Measurements from ENCODE around the gene NFATC2. TPM values are rescaled to one million over a fixed set of nuclear protein-coding genes. Genes with fewer than 3 reads are reported as not detected.
A peak's percentile ranks its signal among the peaks of the same experiment; 100 is the strongest.

The NFATC2 gene
- total RNA-seq, 2 experiments from 2014 or later = 53.5 to 55.8 TPM

GRCh38 chr20:51510936-51511605, 31.4 kb downstream of the NFATC2 start:
- peaks cover 72% of the 10 kb centered on the region for H3K4me1 Mint-ChIP-seq (ENCODE audit: low read depth)
- CTCF ChIA-PET = interaction anchor here (1.4 kb wide), 1 partner anchor 10 kb away, joined by 3 read pairs; no protein-coding TSS in a partner anchor
- H3K36me3 Mint-ChIP-seq (ENCODE audit: low read depth) = peaks cover 86% of the 10 kb centered on the region
- DNase-seq = no peak
- H3K9me3 Mint-ChIP-seq (ENCODE audit: insufficient read depth) = no peaks in the 10 kb centered on the region
- no peaks in the 10 kb centered on the region for H3K27me3 Mint-ChIP-seq (ENCODE audit: low read depth)
- no peak for ATAC-seq
- peak overlapping the region; percentile 85 for H3K27ac Mint-ChIP-seq
- H3K4me3 Mint-ChIP-seq = no peak overlapping the region
- POLR2A ChIA-PET = interaction anchor here (0.7 to 2.0 kb wide), 2 partner anchors 10 to 729 kb away, joined by 3 to 10 read pairs; no protein-coding TSS in a partner anchor

GRCh38 chr20:51510169-51510568, 32.4 kb downstream of the NFATC2 start:
- DNase-seq (no peak), ATAC-seq (no peak)
- POLR2A ChIA-PET = interaction anchor here (0.7 kb wide), 1 partner anchor 728 kb away, joined by 3 read pairs; no protein-coding TSS in a partner anchor
- H3K9me3 Mint-ChIP-seq (ENCODE audit: insufficient read depth) = no peaks in the 10 kb centered on the region
- H3K27me3 Mint-ChIP-seq (ENCODE audit: low read depth) = no peaks in the 10 kb centered on the region
- peaks cover 72% of the 10 kb centered on the region for H3K4me1 Mint-ChIP-seq (ENCODE audit: low read depth)
- no peak overlapping the region for H3K4me3 Mint-ChIP-seq
- CTCF ChIA-PET = interaction anchor here (1.4 kb wide), 1 partner anchor 29 kb away, joined by 3 read pairs; no protein-coding TSS in a partner anchor
- H3K27ac Mint-ChIP-seq = no peak overlapping the region
- H3K36me3 Mint-ChIP-seq (ENCODE audit: low read depth) = peaks cover 86% of the 10 kb centered on the region

GRCh38 chr20:51509208-51509607, 33.3 kb downstream of the NFATC2 start:
- CTCF ChIA-PET = interaction anchor here (1.4 kb wide), 1 partner anchor 30 kb away, joined by 3 read pairs; no protein-coding TSS in a partner anchor

GRCh38 chr20:51508780-51509179, 33.7 kb downstream of the NFATC2 start:
- H3K27me3 Mint-ChIP-seq (ENCODE audit: low read depth) = no peaks in the 10 kb centered on the region
- H3K27ac Mint-ChIP-seq = peak overlapping the region; percentile 15
- ChIA-PET CTCF (interaction anchor here (1.4 kb wide), 1 partner anchor 31 kb away, joined by 3 read pairs; no protein-coding TSS in a partner anchor), POLR2A (no interaction called here)
- DNase-seq (no peak), ATAC-seq (no peak)
- H3K36me3 Mint-ChIP-seq (ENCODE audit: low read depth) = peaks cover 82% of the 10 kb centered on the region
- H3K9me3 Mint-ChIP-seq (ENCODE audit: insufficient read depth) = no peaks in the 10 kb centered on the region
- peaks cover 66% of the 10 kb centered on the region for H3K4me1 Mint-ChIP-seq (ENCODE audit: low read depth)
- no peak overlapping the region for H3K4me3 Mint-ChIP-seq

More at GRCh38 chr20:51509208-51509607, 33.3 kb downstream of the NFATC2 start:
- ATAC-seq = no peak
- Mint-ChIP-seq H3K4me1 (ENCODE audit: low read depth) (peaks cover 69% of the 10 kb centered on the region), H3K4me3 (no peak overlapping the region), H3K27ac (peak overlapping the region; percentile 57), H3K9me3 (ENCODE audit: insufficient read depth) (no peaks in the 10 kb centered on the region), H3K36me3 (ENCODE audit: low read depth) (peaks cover 84% of the 10 kb centered on the region), H3K27me3 (ENCODE audit: low read depth) (no peaks in the 10 kb centered on the region)
- POLR2A ChIA-PET = no interaction called here
- DNase-seq = no peak

- Mint-ChIP-seq H3K36me3 (ENCODE audit: low read depth) (peaks cover 83% of the 10 kb centered on the region), H3K9me3 (ENCODE audit: insufficient read depth) (no peaks in the 10 kb centered on the region), H3K4me3 (no peak overlapping the region), H3K4me1 (ENCODE audit: low read depth) (peaks cover 66% of the 10 kb centered on the region), H3K27ac (peak overlapping the region; percentile 32), H3K27me3 (ENCODE audit: low read depth) (no peaks in the 10 kb centered on the region)
- POLR2A ChIA-PET = no interaction called here
- no peak for DNase-seq
- no peak for ATAC-seq
- CTCF ChIA-PET = no interaction called here
These were observed 34.4 kb downstream of the NFATC2 start for GRCh38 chr20:51508158-51508557.

- H3K27me3 Mint-ChIP-seq (ENCODE audit: low read depth) = no peaks in the 10 kb centered on the region
- no peak for ATAC-seq
- ChIA-PET CTCF (interaction anchor here (1.1 to 1.2 kb wide), 2 partner anchors 33 to 87 kb away, joined by 3 to 4 read pairs; no protein-coding TSS in a partner anchor), POLR2A (no interaction called here)
- no peak overlapping the region for H3K27ac Mint-ChIP-seq
- peaks cover 83% of the 10 kb centered on the region for H3K36me3 Mint-ChIP-seq (ENCODE audit: low read depth)
- H3K4me1 Mint-ChIP-seq (ENCODE audit: low read depth) = peaks cover 66% of the 10 kb centered on the region
- no peak for DNase-seq
- no peaks in the 10 kb centered on the region for H3K9me3 Mint-ChIP-seq (ENCODE audit: insufficient read depth)
- no peak overlapping the region for H3K4me3 Mint-ChIP-seq
These were observed 35.1 kb downstream of the NFATC2 start for GRCh38 chr20:51507216-51508036.

- Mint-ChIP-seq H3K36me3 (ENCODE audit: low read depth) (peaks cover 79% of the 10 kb centered on the region), H3K27ac (no peak overlapping the region), H3K4me1 (ENCODE audit: low read depth) (peaks cover 66% of the 10 kb centered on the region), H3K27me3 (ENCODE audit: low read depth) (no peaks in the 10 kb centered on the region), H3K9me3 (ENCODE audit: insufficient read depth) (no peaks in the 10 kb centered on the region), H3K4me3 (no peak overlapping the region)
- POLR2A ChIA-PET = no interaction called here
- DNase-seq (no peak), ATAC-seq (no peak)
- CTCF ChIA-PET = interaction anchor here (1.1 to 1.2 kb wide), 2 partner anchors 34 to 88 kb away, joined by 3 to 4 read pairs; no protein-coding TSS in a partner anchor
These were observed 35.8 kb downstream of the NFATC2 start for GRCh38 chr20:51506527-51507215.

- no peak for DNase-seq
- ATAC-seq = no peak
- H3K27ac Mint-ChIP-seq = no peak overlapping the region
- no peaks in the 10 kb centered on the region for H3K27me3 Mint-ChIP-seq (ENCODE audit: low read depth)
- no peaks in the 10 kb centered on the region for H3K9me3 Mint-ChIP-seq (ENCODE audit: insufficient read depth)
- H3K36me3 Mint-ChIP-seq (ENCODE audit: low read depth) = peaks cover 74% of the 10 kb centered on the region
- peaks cover 65% of the 10 kb centered on the region for H3K4me1 Mint-ChIP-seq (ENCODE audit: low read depth)
- H3K4me3 Mint-ChIP-seq = no peak overlapping the region
- POLR2A ChIA-PET = no interaction called here
- CTCF ChIA-PET = interaction anchor here (0.9 kb wide), 1 partner anchor 8 kb away, joined by 3 read pairs; no protein-coding TSS in a partner anchor
These were observed 37.0 kb downstream of the NFATC2 start for GRCh38 chr20:51505566-51505965.

- no peak overlapping the region for H3K4me3 Mint-ChIP-seq
- peaks cover 75% of the 10 kb centered on the region for H3K4me1 Mint-ChIP-seq (ENCODE audit: low read depth)
- no peak for DNase-seq
- CTCF ChIA-PET = no interaction called here
- H3K27me3 Mint-ChIP-seq (ENCODE audit: low read depth) = no peaks in the 10 kb centered on the region
- POLR2A ChIA-PET = no interaction called here
- H3K9me3 Mint-ChIP-seq (ENCODE audit: insufficient read depth) = no peaks in the 10 kb centered on the region
- peak overlapping the region; percentile 45 for H3K27ac Mint-ChIP-seq
- no peak for ATAC-seq
- peaks cover 73% of the 10 kb centered on the region for H3K36me3 Mint-ChIP-seq (ENCODE audit: low read depth)
These were observed 39.1 kb downstream of the NFATC2 start for GRCh38 chr20:51503376-51503775.

GRCh38 chr20:51500936-51501335, 41.6 kb downstream of the NFATC2 start:
- ChIA-PET CTCF (interaction anchor here (0.7 to 3.1 kb wide), 10 partner anchors 11 to 707 kb away, joined by 3 to 16 read pairs (median 4); partner anchors contain the start of gene NFATC2), POLR2A (interaction anchor here (0.6 to 2.7 kb wide), 7 partner anchors 11 to 40 kb away, joined by 3 to 10 read pairs (median 5); no protein-coding TSS in a partner anchor)
- peaks cover 64% of the 10 kb centered on the region for H3K36me3 Mint-ChIP-seq (ENCODE audit: low read depth)
- H3K27ac Mint-ChIP-seq = peak overlapping the region; percentile 80
- peaks cover 88% of the 10 kb centered on the region for H3K4me1 Mint-ChIP-seq (ENCODE audit: low read depth)
- ATAC-seq (peak; percentile 30), DNase-seq (peak; percentile 52)
- no peaks in the 10 kb centered on the region for H3K27me3 Mint-ChIP-seq (ENCODE audit: low read depth)
- peak overlapping the region; percentile 3 for H3K4me3 Mint-ChIP-seq
- no peaks in the 10 kb centered on the region for H3K9me3 Mint-ChIP-seq (ENCODE audit: insufficient read depth)

- H3K4me1 Mint-ChIP-seq (ENCODE audit: low read depth) = peaks cover 88% of the 10 kb centered on the region
- H3K9me3 Mint-ChIP-seq (ENCODE audit: insufficient read depth) = no peaks in the 10 kb centered on the region
- DNase-seq (peak; percentile 81), ATAC-seq (peak; percentile 89)
- H3K4me3 Mint-ChIP-seq = no peak overlapping the region
- H3K36me3 Mint-ChIP-seq (ENCODE audit: low read depth) = peaks cover 64% of the 10 kb centered on the region
- POLR2A ChIA-PET = interaction anchor here (0.6 to 2.7 kb wide), 5 partner anchors 12 to 96 kb away, joined by 3 to 10 read pairs (median 3); no protein-coding TSS in a partner anchor
- CTCF ChIA-PET = interaction anchor here (0.6 to 3.1 kb wide), 8 partner anchors 13 to 706 kb away, joined by 3 to 16 read pairs (median 6); partner anchors contain the start of gene NFATC2
- H3K27ac Mint-ChIP-seq = peak overlapping the region; percentile 73
- H3K27me3 Mint-ChIP-seq (ENCODE audit: low read depth) = no peaks in the 10 kb centered on the region
These were observed 42.2 kb downstream of the NFATC2 start for GRCh38 chr20:51500311-51500710.
